Neural cell (in vitro differentiated cells): ENCODE results near the gene THEM4. TPM values are rescaled to one million over a fixed set of nuclear protein-coding genes. Genes with fewer than 3 reads are reported as not detected.
A peak's percentile ranks its signal among the peaks of the same experiment; 100 is the strongest.

Experiments
- H2AFZ ChIP-seq: fragments of 200-600, 300-800 bp; sonication (generic), shearing (Covaris generic); 2 replicates; pipeline ENCODE4 v1.6.0; 2014; ENCODE audit warnings: low read depth, mild to moderate bottlenecking, antibody characterized with exemption, low read length, moderate library complexity
- H3F3A ChIP-seq: fragments of 200-600 bp; shearing (Covaris generic); 2 replicates; pipeline ENCODE4 v1.6.1; 2016; ENCODE audit warnings: mild to moderate bottlenecking, moderate library complexity, mixed read lengths, antibody characterized with exemption, low read length; ENCODE audit not compliant: insufficient read depth, poor library complexity, severe bottlenecking
- H3K27ac ChIP-seq: fragments of 200-600, 300-800 bp; sonication (generic), shearing (Covaris generic); 2 replicates; pipeline ENCODE4 v1.5.1; 2014; ENCODE audit warnings: mild to moderate bottlenecking, low read length, moderate library complexity
- H3K27me3 ChIP-seq: fragments of 300-800, 200-600 bp; sonication (generic), shearing (Covaris generic); 2 replicates; pipeline ENCODE4 v1.6.0; 2014; ENCODE audit warnings: mild to moderate bottlenecking, low read depth, low read length, moderate library complexity; ENCODE audit not compliant: insufficient read depth
- H3K36me3 ChIP-seq: fragments of 300-800, 200-600 bp; sonication (generic), shearing (Covaris generic); 2 replicates; pipeline ENCODE4 v1.5.1; 2014; ENCODE audit warnings: mild to moderate bottlenecking, antibody characterized with exemption, low read length, moderate library complexity; ENCODE audit not compliant: insufficient read depth
- H3K4me2 ChIP-seq: fragments of 300-800, 200-600 bp; sonication (generic), shearing (Covaris generic); 2 replicates; pipeline ENCODE4 v1.6.0; 2014; ENCODE audit warnings: mild to moderate bottlenecking, low read length
- H3K4me3 ChIP-seq: fragments of 300-800, 200-600 bp; sonication (generic), shearing (Covaris generic); 2 replicates; pipeline ENCODE4 v1.5.1; 2014; ENCODE audit warnings: mild to moderate bottlenecking, low read length, moderate library complexity
- H3K79me2 ChIP-seq: fragments of 200-600 bp; shearing (Covaris generic); replicated peaks from 2 replicates; pipeline ENCODE4 v1.6.0; 2014; ENCODE audit warnings: mild to moderate bottlenecking, low read length, moderate library complexity; ENCODE audit not compliant: insufficient read depth
- H3K9ac ChIP-seq: fragments of 300-800, 200-600 bp; sonication (generic), shearing (Covaris generic); 2 replicates; pipeline ENCODE4 v1.6.1; 2016; ENCODE audit warnings: mild to moderate bottlenecking, low read length, mixed read lengths
- H3K9me2 ChIP-seq: fragments of 200-600 bp; shearing (Covaris generic); 2 replicates; pipeline ENCODE4 v1.6.1; 2016; ENCODE audit warnings: mild to moderate bottlenecking, low read length, mixed read lengths; ENCODE audit not compliant: insufficient read depth
- H3K9me3 ChIP-seq: fragments of 200-600, 300-800 bp; sonication (generic), shearing (Covaris generic); 2 replicates; pipeline ENCODE4 v1.6.1; 2016; ENCODE audit warnings: mild to moderate bottlenecking, mixed run types, low read length, moderate library complexity, mixed read lengths
- H4K20me1 ChIP-seq: fragments of 200-600 bp; shearing (Covaris generic); 2 replicates; pipeline ENCODE4 v1.6.1; 2016; ENCODE audit warnings: mild to moderate bottlenecking, mixed run types; ENCODE audit not compliant: insufficient read depth
- EP300 ChIP-seq: fragments of 450-650 bp; conservative IDR thresholded peaks from 2 replicates; pipeline ENCODE4 v1.6.1; 2014; ENCODE audit warnings: antibody characterized with exemption, mild to moderate bottlenecking, moderate library complexity; ENCODE audit not compliant: poor library complexity, severe bottlenecking
- EZH2 ChIP-seq: fragments of 200-600, 300-800 bp; shearing (Covaris generic), sonication (generic); IDR thresholded peaks from 2 replicates; pipeline ENCODE4 v1.6.1; 2014; ENCODE audit warnings: antibody characterized with exemption, low read length, borderline replicate concordance, mild to moderate bottlenecking; ENCODE audit not compliant: insufficient read depth, poor library complexity, severe bottlenecking
- MXI1 ChIP-seq: fragments of 450-650 bp; conservative IDR thresholded peaks from 2 replicates; pipeline ENCODE4 v1.6.1; 2014; ENCODE audit warnings: antibody characterized with exemption, mild to moderate bottlenecking; ENCODE audit not compliant: poor library complexity, severe bottlenecking
- POLR2AphosphoS5 ChIP-seq: IDR thresholded peaks from 2 replicates; pipeline ENCODE4 v1.6.1; 2012
- RAD21 ChIP-seq: fragments of 450-650 bp; conservative IDR thresholded peaks from 2 replicates; pipeline ENCODE4 v1.6.1; 2014; ENCODE audit warnings: antibody characterized with exemption, mild to moderate bottlenecking, moderate library complexity
- SMC3 ChIP-seq: fragments of 450-650 bp; conservative IDR thresholded peaks from 2 replicates; pipeline ENCODE4 v1.6.1; 2014; ENCODE audit warnings: antibody characterized with exemption, mild to moderate bottlenecking, moderate library complexity; ENCODE audit not compliant: poor library complexity
- TAF1 ChIP-seq: IDR thresholded peaks from 2 replicates; pipeline ENCODE4 v1.6.1; 2012; ENCODE audit warnings: low read depth
- polyA plus RNA-seq: library from polyadenylated mRNA; depleted of rRNA; stranded (reverse); fragments of >200 nt; gene quantifications from 2 replicates; pipeline ENCODE4 v1.2.3, GENCODE V29; 2014
- TF ChIP-seq, protein P1 (sequence below): fragments of 450-650 bp; IDR thresholded peaks from 2 replicates; pipeline ENCODE4 v1.5.1; 2014; ENCODE audit warnings: antibody characterized with exemption, mild to moderate bottlenecking, moderate library complexity; ENCODE audit not compliant: poor library complexity, severe bottlenecking
- TF ChIP-seq, protein P2 (sequence below): IDR thresholded peaks from 2 replicates; pipeline ENCODE4 v1.6.1; 2012; ENCODE audit warnings: borderline replicate concordance

Gene THEM4
- polyA plus RNA-seq, 1 donor from 2014 or later: 11.3 TPM

DNA sequence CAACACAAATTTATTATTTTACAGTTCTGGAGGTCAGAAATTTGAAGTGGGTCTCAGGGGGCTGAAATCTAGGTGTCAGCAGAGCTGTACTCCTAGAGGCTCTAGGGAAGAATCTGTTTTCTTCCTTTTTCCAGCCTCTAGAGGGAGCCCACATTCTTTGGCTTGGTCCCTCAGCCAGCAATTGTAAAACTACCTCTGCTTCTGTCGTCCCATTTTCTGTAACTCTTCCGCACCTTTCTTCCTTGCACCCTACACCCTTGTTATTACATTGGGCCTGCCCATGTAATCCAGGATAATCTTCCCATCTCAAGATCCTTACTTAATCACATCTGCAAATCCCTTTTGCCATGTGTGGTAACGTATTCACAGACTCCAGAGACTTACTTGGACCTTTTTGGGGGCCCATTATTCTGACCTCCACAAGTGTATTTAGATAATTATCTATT is 24.8 kb upstream of the THEM4 start:
- H3K4me3 ChIP-seq: no peak overlapping the region
- no peaks in the 10 kb centered on the region for H3K79me2 ChIP-seq
- no peak for TF ChIP-seq EZH2
- TF ChIP-seq RAD21: peak; percentile 97
- TF ChIP-seq, protein P1, sequence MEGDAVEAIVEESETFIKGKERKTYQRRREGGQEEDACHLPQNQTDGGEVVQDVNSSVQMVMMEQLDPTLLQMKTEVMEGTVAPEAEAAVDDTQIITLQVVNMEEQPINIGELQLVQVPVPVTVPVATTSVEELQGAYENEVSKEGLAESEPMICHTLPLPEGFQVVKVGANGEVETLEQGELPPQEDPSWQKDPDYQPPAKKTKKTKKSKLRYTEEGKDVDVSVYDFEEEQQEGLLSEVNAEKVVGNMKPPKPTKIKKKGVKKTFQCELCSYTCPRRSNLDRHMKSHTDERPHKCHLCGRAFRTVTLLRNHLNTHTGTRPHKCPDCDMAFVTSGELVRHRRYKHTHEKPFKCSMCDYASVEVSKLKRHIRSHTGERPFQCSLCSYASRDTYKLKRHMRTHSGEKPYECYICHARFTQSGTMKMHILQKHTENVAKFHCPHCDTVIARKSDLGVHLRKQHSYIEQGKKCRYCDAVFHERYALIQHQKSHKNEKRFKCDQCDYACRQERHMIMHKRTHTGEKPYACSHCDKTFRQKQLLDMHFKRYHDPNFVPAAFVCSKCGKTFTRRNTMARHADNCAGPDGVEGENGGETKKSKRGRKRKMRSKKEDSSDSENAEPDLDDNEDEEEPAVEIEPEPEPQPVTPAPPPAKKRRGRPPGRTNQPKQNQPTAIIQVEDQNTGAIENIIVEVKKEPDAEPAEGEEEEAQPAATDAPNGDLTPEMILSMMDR: peak; percentile 94
- no peak for TF ChIP-seq TAF1
- no peak for TF ChIP-seq EP300
- peak; percentile 97 for TF ChIP-seq SMC3
- no peak for TF ChIP-seq POLR2AphosphoS5
- TF ChIP-seq, protein P2, sequence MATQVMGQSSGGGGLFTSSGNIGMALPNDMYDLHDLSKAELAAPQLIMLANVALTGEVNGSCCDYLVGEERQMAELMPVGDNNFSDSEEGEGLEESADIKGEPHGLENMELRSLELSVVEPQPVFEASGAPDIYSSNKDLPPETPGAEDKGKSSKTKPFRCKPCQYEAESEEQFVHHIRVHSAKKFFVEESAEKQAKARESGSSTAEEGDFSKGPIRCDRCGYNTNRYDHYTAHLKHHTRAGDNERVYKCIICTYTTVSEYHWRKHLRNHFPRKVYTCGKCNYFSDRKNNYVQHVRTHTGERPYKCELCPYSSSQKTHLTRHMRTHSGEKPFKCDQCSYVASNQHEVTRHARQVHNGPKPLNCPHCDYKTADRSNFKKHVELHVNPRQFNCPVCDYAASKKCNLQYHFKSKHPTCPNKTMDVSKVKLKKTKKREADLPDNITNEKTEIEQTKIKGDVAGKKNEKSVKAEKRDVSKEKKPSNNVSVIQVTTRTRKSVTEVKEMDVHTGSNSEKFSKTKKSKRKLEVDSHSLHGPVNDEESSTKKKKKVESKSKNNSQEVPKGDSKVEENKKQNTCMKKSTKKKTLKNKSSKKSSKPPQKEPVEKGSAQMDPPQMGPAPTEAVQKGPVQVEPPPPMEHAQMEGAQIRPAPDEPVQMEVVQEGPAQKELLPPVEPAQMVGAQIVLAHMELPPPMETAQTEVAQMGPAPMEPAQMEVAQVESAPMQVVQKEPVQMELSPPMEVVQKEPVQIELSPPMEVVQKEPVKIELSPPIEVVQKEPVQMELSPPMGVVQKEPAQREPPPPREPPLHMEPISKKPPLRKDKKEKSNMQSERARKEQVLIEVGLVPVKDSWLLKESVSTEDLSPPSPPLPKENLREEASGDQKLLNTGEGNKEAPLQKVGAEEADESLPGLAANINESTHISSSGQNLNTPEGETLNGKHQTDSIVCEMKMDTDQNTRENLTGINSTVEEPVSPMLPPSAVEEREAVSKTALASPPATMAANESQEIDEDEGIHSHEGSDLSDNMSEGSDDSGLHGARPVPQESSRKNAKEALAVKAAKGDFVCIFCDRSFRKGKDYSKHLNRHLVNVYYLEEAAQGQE: no peak
- no peak for TF ChIP-seq MXI1
- no peaks in the 10 kb centered on the region for H3F3A ChIP-seq
- H3K9ac ChIP-seq: no peak overlapping the region
- H4K20me1 ChIP-seq: no peaks in the 10 kb centered on the region
- H3K27ac ChIP-seq: no peak overlapping the region
- H3K4me2 ChIP-seq: no peak overlapping the region
- H3K36me3 ChIP-seq: no peaks in the 10 kb centered on the region
- H3K9me3 ChIP-seq: no peaks in the 10 kb centered on the region
- no peaks in the 10 kb centered on the region for H3K9me2 ChIP-seq
- no peak overlapping the region for H2AFZ ChIP-seq
- no peaks in the 10 kb centered on the region for H3K27me3 ChIP-seq

DNA sequence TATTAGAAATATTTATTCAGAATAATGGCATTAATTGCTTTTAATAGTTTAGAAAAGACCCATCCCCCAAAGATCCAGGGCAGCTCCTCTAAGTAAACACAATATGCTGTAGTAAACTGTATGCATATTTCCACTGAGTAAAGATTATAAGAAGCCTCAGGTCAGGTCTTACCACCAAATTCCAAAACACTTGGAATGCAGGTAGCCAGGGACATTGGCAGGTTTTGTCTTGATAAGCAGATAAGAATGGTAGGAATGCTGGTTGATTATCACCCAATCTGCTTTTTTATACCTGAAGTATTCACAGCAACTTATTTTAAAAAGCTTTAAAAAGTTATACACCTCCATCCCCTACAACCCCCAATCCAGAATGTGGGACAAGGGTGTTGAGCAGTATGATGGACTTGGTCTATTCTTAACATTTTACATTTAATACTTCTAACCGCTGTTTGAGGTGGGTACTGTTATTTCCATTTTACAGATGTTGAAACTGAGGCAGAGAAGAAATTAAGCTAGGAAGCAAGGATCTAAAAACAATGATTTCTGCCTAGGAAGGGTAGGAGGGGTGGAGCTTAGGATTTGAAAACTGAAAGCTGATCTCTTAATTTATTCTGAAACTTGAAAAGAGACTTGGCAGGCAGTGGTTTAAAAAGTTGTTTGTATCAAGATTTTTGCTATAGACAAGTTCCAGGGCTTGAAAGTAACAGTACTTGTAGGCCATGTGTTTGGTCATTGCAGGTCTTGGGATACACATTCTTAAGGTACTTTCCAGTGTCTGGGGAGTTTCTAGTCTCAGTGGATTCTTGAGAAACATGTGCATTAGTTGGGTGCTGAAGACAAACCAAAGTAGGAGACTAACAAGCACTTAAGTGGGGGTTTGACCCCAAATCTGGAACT is 15.6 kb upstream of the THEM4 start:
- Histone ChIP-seq H3K4me2 (no peak overlapping the region), H3K9me2 (no peaks in the 10 kb centered on the region), H3K27ac (no peak overlapping the region), H4K20me1 (no peaks in the 10 kb centered on the region), H3K79me2 (no peaks in the 10 kb centered on the region), H3F3A (no peaks in the 10 kb centered on the region), H3K27me3 (no peaks in the 10 kb centered on the region), H3K9ac (no peak overlapping the region), H2AFZ (no peak overlapping the region), H3K9me3 (no peaks in the 10 kb centered on the region), H3K36me3 (no peaks in the 10 kb centered on the region), H3K4me3 (no peak overlapping the region)
- TF ChIP-seq POLR2AphosphoS5: no peak
- TF ChIP-seq EP300: no peak
- no peak for TF ChIP-seq SMC3
- TF ChIP-seq, protein P1: no peak
- TF ChIP-seq RAD21: no peak
- no peak for TF ChIP-seq EZH2
- TF ChIP-seq, protein P2: no peak
- no peak for TF ChIP-seq MXI1
- no peak for TF ChIP-seq TAF1
